Measurements from ENCODE around the gene SEC16A. TPM values are rescaled to one million over a fixed set of nuclear protein-coding genes. Genes with fewer than 3 reads are reported as not detected.

The SEC16A gene
- total RNA-seq, 5 donors from 2014 or later (not counting 1 experiment from before 2014, with no cell fraction given) = 76.3 to 99.0 (median 92.4) TPM

GRCh38 chr9:136476369-136477150 is 6.3 kb downstream of the SEC16A start:
- no peak for ATAC-seq (replicated peaks in 1 of 4)
- WGBS (ENCODE audit: insufficient coverage) = 94% methylated on average over 22 of the region's 25 CpGs
- peaks cover 29 to 34% (median 33%) of the 10 kb centered on the region in 3 donors for H3K4me1 Mint-ChIP-seq
- Histone ChIP-seq H3K4me1 (ENCODE audit: control insufficient read depth in 1 of 2, extremely low read depth in 1 of 2, insufficient read depth in 2 of 2, low read length in 2 of 2) (peaks cover 2 to 35% of the 10 kb centered on the region in 2 experiments), H3K9me3 (no peaks in the 10 kb centered on the region), H3K27me3 (replicated peaks in 1 of 2; ENCODE audit: control insufficient read depth in 2 of 2, extremely low read depth in 1 of 2, insufficient read depth in 2 of 2, low read length in 1 of 2) (no peaks in the 10 kb centered on the region), H3K4me3 (ENCODE audit: control insufficient read depth in 1 of 2, extremely low read depth in 1 of 2, low read length in 1 of 2) (no peak overlapping the region), H3K36me3 (ENCODE audit: control insufficient read depth in 2 of 2, extremely low read depth in 1 of 2, insufficient read depth in 1 of 2, low read length in 1 of 2) (peaks cover 22 to 76% of the 10 kb centered on the region in 2 donors), H3K27ac (ENCODE audit: low read length) (no peak overlapping the region)
- ChIA-PET CTCF (no interaction called here), POLR2A (no interaction called here)
- peaks cover 34% of the 10 kb centered on the region for H3K36me3 Mint-ChIP-seq
- H3K9me3 Mint-ChIP-seq = no peaks in the 10 kb centered on the region
- no peak overlapping the region for H3K27ac Mint-ChIP-seq
- no peaks in the 10 kb centered on the region for H3K27me3 Mint-ChIP-seq
- no peak overlapping the region for H3K4me3 Mint-ChIP-seq
- DNase-seq = no peak

GRCh38 chr9:136474974-136475865 is 7.6 kb downstream of the SEC16A start:
- Mint-ChIP-seq H3K36me3 (peaks cover 34% of the 10 kb centered on the region), H3K9me3 (no peaks in the 10 kb centered on the region), H3K4me1 (peaks cover 20 to 28% (median 28%) of the 10 kb centered on the region in 3 donors), H3K27me3 (no peaks in the 10 kb centered on the region), H3K27ac (no peak overlapping the region), H3K4me3 (no peak overlapping the region)
- DNase-seq (no peak), ATAC-seq (replicated peaks in 1 of 4) (no peak)
- Histone ChIP-seq H3K9me3 (no peaks in the 10 kb centered on the region), H3K36me3 (ENCODE audit: control insufficient read depth in 2 of 2, extremely low read depth in 1 of 2, insufficient read depth in 1 of 2, low read length in 1 of 2) (peaks cover 24 to 90% of the 10 kb centered on the region in 2 donors), H3K4me3 (ENCODE audit: control insufficient read depth in 1 of 2, extremely low read depth in 1 of 2, low read length in 1 of 2) (no peak overlapping the region), H3K27ac (ENCODE audit: low read length) (no peak overlapping the region), H3K4me1 (ENCODE audit: control insufficient read depth in 1 of 2, extremely low read depth in 1 of 2, insufficient read depth in 2 of 2, low read length in 2 of 2) (peaks cover 0 to 25% of the 10 kb centered on the region in 2 experiments), H3K27me3 (replicated peaks in 1 of 2; ENCODE audit: control insufficient read depth in 2 of 2, extremely low read depth in 1 of 2, insufficient read depth in 2 of 2, low read length in 1 of 2) (no peaks in the 10 kb centered on the region)
- WGBS (ENCODE audit: insufficient coverage) = 96% methylated on average over 32 of the region's 34 CpGs
- CTCF ChIA-PET = no interaction called here
- POLR2A ChIA-PET = no interaction called here

- H3K36me3 Mint-ChIP-seq = peaks cover 31% of the 10 kb centered on the region
- Histone ChIP-seq H3K9me3 (no peaks in the 10 kb centered on the region), H3K36me3 (ENCODE audit: control insufficient read depth in 2 of 2, extremely low read depth in 1 of 2, insufficient read depth in 1 of 2, low read length in 1 of 2) (peaks cover 25 to 96% of the 10 kb centered on the region in 2 donors), H3K27me3 (replicated peaks in 1 of 2; ENCODE audit: control insufficient read depth in 2 of 2, extremely low read depth in 1 of 2, insufficient read depth in 2 of 2, low read length in 1 of 2) (no peaks in the 10 kb centered on the region), H3K27ac (ENCODE audit: low read length) (no peak overlapping the region), H3K4me3 (ENCODE audit: control insufficient read depth in 1 of 2, extremely low read depth in 1 of 2, low read length in 1 of 2) (no peak overlapping the region), H3K4me1 (ENCODE audit: control insufficient read depth in 1 of 2, extremely low read depth in 1 of 2, insufficient read depth in 2 of 2, low read length in 2 of 2) (peaks cover 0 to 17% of the 10 kb centered on the region in 2 experiments)
- peaks cover 13 to 23% (median 21%) of the 10 kb centered on the region in 3 donors for H3K4me1 Mint-ChIP-seq
- no peaks in the 10 kb centered on the region for H3K27me3 Mint-ChIP-seq
- no peak overlapping the region for H3K4me3 Mint-ChIP-seq
- no peaks in the 10 kb centered on the region for H3K9me3 Mint-ChIP-seq
- no peak overlapping the region for H3K27ac Mint-ChIP-seq
- no peak for ATAC-seq (replicated peaks in 1 of 4)
- no peak for DNase-seq
- ChIA-PET CTCF (interaction anchor here in 1 of 2 donors (0.6 kb wide), 1 partner anchor 53 kb away, joined by 3 read pairs; no protein-coding TSS in a partner anchor), POLR2A (no interaction called here)
- 96% methylated on average over 27 of the region's 27 CpGs for WGBS (ENCODE audit: insufficient coverage)
Observed at GRCh38 chr9:136474021-136474640, 8.7 kb downstream of the SEC16A start.

GRCh38 chr9:136473354-136473721 is 9.5 kb downstream of the SEC16A start:
- no peak overlapping the region for H3K4me3 Mint-ChIP-seq
- H3K27ac ChIP-seq (ENCODE audit: low read length) = no peak overlapping the region
- ATAC-seq (replicated peaks in 1 of 4) = no peak
- H3K4me3 ChIP-seq (ENCODE audit: control insufficient read depth in 1 of 2, extremely low read depth in 1 of 2, low read length in 1 of 2) = no peak overlapping the region
- no peaks in the 10 kb centered on the region for H3K27me3 Mint-ChIP-seq
- H3K27me3 ChIP-seq (replicated peaks in 1 of 2; ENCODE audit: control insufficient read depth in 2 of 2, extremely low read depth in 1 of 2, insufficient read depth in 2 of 2, low read length in 1 of 2) = no peaks in the 10 kb centered on the region
- H3K4me1 Mint-ChIP-seq = peaks cover 6 to 18% (median 16%) of the 10 kb centered on the region in 3 donors
- ChIA-PET POLR2A (no interaction called here), CTCF (interaction anchor here (0.6 kb wide), 2 partner anchors 54 to 1198 kb away, joined by 3 read pairs; no protein-coding TSS in a partner anchor)
- WGBS (ENCODE audit: insufficient coverage) = 94% methylated on average over 11 of the region's 14 CpGs
- DNase-seq = no peak
- H3K36me3 Mint-ChIP-seq = peaks cover 27% of the 10 kb centered on the region
- no peak overlapping the region for H3K27ac Mint-ChIP-seq
- peaks cover 30 to 97% of the 10 kb centered on the region in 2 donors for H3K36me3 ChIP-seq (ENCODE audit: control insufficient read depth in 2 of 2, extremely low read depth in 1 of 2, insufficient read depth in 1 of 2, low read length in 1 of 2)
- H3K4me1 ChIP-seq (ENCODE audit: control insufficient read depth in 1 of 2, extremely low read depth in 1 of 2, insufficient read depth in 2 of 2, low read length in 2 of 2) = peaks cover 0 to 15% of the 10 kb centered on the region in 2 experiments
- H3K9me3 ChIP-seq = no peaks in the 10 kb centered on the region
- H3K9me3 Mint-ChIP-seq = no peaks in the 10 kb centered on the region

GRCh38 chr9:136472640-136473353 is 10.0 kb downstream of the SEC16A start:
- POLR2A ChIA-PET = no interaction called here
- Mint-ChIP-seq H3K27ac (no peak overlapping the region), H3K36me3 (peaks cover 28% of the 10 kb centered on the region), H3K4me1 (peaks cover 4 to 13% (median 13%) of the 10 kb centered on the region in 3 donors), H3K27me3 (no peaks in the 10 kb centered on the region), H3K4me3 (no peak overlapping the region), H3K9me3 (no peaks in the 10 kb centered on the region)
- peaks cover 0 to 12% of the 10 kb centered on the region in 2 experiments for H3K4me1 ChIP-seq (ENCODE audit: control insufficient read depth in 1 of 2, extremely low read depth in 1 of 2, insufficient read depth in 2 of 2, low read length in 2 of 2)
- ATAC-seq (replicated peaks in 1 of 4) = no peak
- CTCF ChIA-PET = interaction anchor here in 1 of 2 donors (0.6 kb wide), 1 partner anchor 1199 kb away, joined by 3 read pairs; no protein-coding TSS in a partner anchor
- no peaks in the 10 kb centered on the region for H3K27me3 ChIP-seq (replicated peaks in 1 of 2; ENCODE audit: control insufficient read depth in 2 of 2, extremely low read depth in 1 of 2, insufficient read depth in 2 of 2, low read length in 1 of 2)
- H3K9me3 ChIP-seq = no peaks in the 10 kb centered on the region
- DNase-seq = no peak
- 92% methylated on average over 12 of the region's 28 CpGs for WGBS (ENCODE audit: insufficient coverage)
- H3K4me3 ChIP-seq (ENCODE audit: control insufficient read depth in 1 of 2, extremely low read depth in 1 of 2, low read length in 1 of 2) = no peak overlapping the region
- no peak overlapping the region for H3K27ac ChIP-seq (ENCODE audit: low read length)
- H3K36me3 ChIP-seq (ENCODE audit: control insufficient read depth in 2 of 2, extremely low read depth in 1 of 2, insufficient read depth in 1 of 2, low read length in 1 of 2) = peaks cover 30 to 98% of the 10 kb centered on the region in 2 donors
